ENCODE measurements around the gene FNTB. TPM values are rescaled to one million over a fixed set of nuclear protein-coding genes. Genes with fewer than 3 reads are reported as not detected.

Gene FNTB
- total RNA-seq, 2 donors from 2014 or later, result 13.4 to 30.9 TPM

GRCh38 chr14:65000898-65001591 is 14.3 kb downstream of the FNTB start:
- Mint-ChIP-seq H3K4me1 (ENCODE audit: low read depth in 2 of 2) (peaks cover 6 to 16% of the 10 kb centered on the region in 2 donors), H3K36me3 (no peaks in the 10 kb centered on the region), H3K4me3 (no peak overlapping the region), H3K27ac (no peak overlapping the region), H3K27me3 (no peaks in the 10 kb centered on the region), H3K9me3 (no peaks in the 10 kb centered on the region)
- no peak for ATAC-seq
- DNase-seq (ENCODE audit: low spot score), result no peak

GRCh38 chr14:65001723-65002122 is 15.0 kb downstream of the FNTB start:
- no peak for DNase-seq (ENCODE audit: low spot score)
- Mint-ChIP-seq H3K27ac (no peak overlapping the region), H3K36me3 (no peaks in the 10 kb centered on the region), H3K27me3 (no peaks in the 10 kb centered on the region), H3K9me3 (no peaks in the 10 kb centered on the region), H3K4me1 (ENCODE audit: low read depth in 2 of 2) (peaks cover 6 to 16% of the 10 kb centered on the region in 2 donors), H3K4me3 (no peak overlapping the region)
- no peak for ATAC-seq

- H3K27ac Mint-ChIP-seq, result no peak overlapping the region
Observed at GRCh38 chr14:65002586-65003210, 16.0 kb downstream of the FNTB start.

GRCh38 chr14:65003394-65003793 is 16.7 kb downstream of the FNTB start:
- no peak overlapping the region for H3K4me3 Mint-ChIP-seq
- ATAC-seq (no peak), DNase-seq (ENCODE audit: low spot score) (no peak)
- H3K4me1 Mint-ChIP-seq (ENCODE audit: low read depth in 2 of 2), result peaks cover 3 to 11% of the 10 kb centered on the region in 2 donors
- no peaks in the 10 kb centered on the region for H3K9me3 Mint-ChIP-seq
- H3K27me3 Mint-ChIP-seq, result no peaks in the 10 kb centered on the region
- no peaks in the 10 kb centered on the region for H3K36me3 Mint-ChIP-seq
- H3K27ac Mint-ChIP-seq, result no peak overlapping the region

More at GRCh38 chr14:65002586-65003210, 16.0 kb downstream of the FNTB start:
- DNase-seq (ENCODE audit: low spot score), result no peak
- no peaks in the 10 kb centered on the region for H3K36me3 Mint-ChIP-seq
- H3K4me1 Mint-ChIP-seq (ENCODE audit: low read depth in 2 of 2), result peaks cover 3 to 11% of the 10 kb centered on the region in 2 donors
- H3K4me3 Mint-ChIP-seq, result peak overlapping the region; percentile 0
- no peaks in the 10 kb centered on the region for H3K27me3 Mint-ChIP-seq
- no peak for ATAC-seq
- no peaks in the 10 kb centered on the region for H3K9me3 Mint-ChIP-seq

GRCh38 chr14:65006261-65006721 is 19.6 kb downstream of the FNTB start:
- Mint-ChIP-seq H3K9me3 (no peaks in the 10 kb centered on the region), H3K27ac (peak overlapping the region in 1 of 2 donors; percentile 39), H3K4me3 (no peak overlapping the region), H3K4me1 (ENCODE audit: low read depth in 2 of 2) (peaks cover 3 to 11% of the 10 kb centered on the region in 2 donors), H3K36me3 (no peaks in the 10 kb centered on the region), H3K27me3 (no peaks in the 10 kb centered on the region)
- DNase-seq (ENCODE audit: low spot score) (no peak), ATAC-seq (no peak)

- H3K4me3 Mint-ChIP-seq, result no peak overlapping the region
- no peaks in the 10 kb centered on the region for H3K27me3 Mint-ChIP-seq
- no peak overlapping the region for H3K27ac Mint-ChIP-seq
- no peak for ATAC-seq
- no peak for DNase-seq (ENCODE audit: low spot score)
- no peaks in the 10 kb centered on the region for H3K9me3 Mint-ChIP-seq
- peaks cover 3 to 11% of the 10 kb centered on the region in 2 donors for H3K4me1 Mint-ChIP-seq (ENCODE audit: low read depth in 2 of 2)
- no peaks in the 10 kb centered on the region for H3K36me3 Mint-ChIP-seq
Observed at GRCh38 chr14:65007202-65007601, 20.5 kb downstream of the FNTB start.

GRCh38 chr14:65010211-65010931 is 23.7 kb downstream of the FNTB start:
- no peak for DNase-seq (ENCODE audit: low spot score)
- H3K4me1 Mint-ChIP-seq (ENCODE audit: low read depth in 2 of 2), result no peaks in the 10 kb centered on the region
- H3K36me3 Mint-ChIP-seq, result no peaks in the 10 kb centered on the region
- H3K27ac Mint-ChIP-seq, result no peak overlapping the region
- no peak for ATAC-seq
- H3K27me3 Mint-ChIP-seq, result no peaks in the 10 kb centered on the region
- H3K9me3 Mint-ChIP-seq, result no peaks in the 10 kb centered on the region
- no peak overlapping the region for H3K4me3 Mint-ChIP-seq

- H3K9me3 Mint-ChIP-seq, result no peaks in the 10 kb centered on the region
- peaks cover 8% of the 10 kb centered on the region for H3K36me3 Mint-ChIP-seq
- DNase-seq (ENCODE audit: low spot score) (no peak), ATAC-seq (no peak)
- no peak overlapping the region for H3K4me3 Mint-ChIP-seq
- H3K27ac Mint-ChIP-seq, result no peak overlapping the region
- no peaks in the 10 kb centered on the region for H3K27me3 Mint-ChIP-seq
- no peaks in the 10 kb centered on the region for H3K4me1 Mint-ChIP-seq (ENCODE audit: low read depth in 2 of 2)
Observed at GRCh38 chr14:65011538-65011937, 24.8 kb downstream of the FNTB start.

- DNase-seq (ENCODE audit: low spot score) (no peak), ATAC-seq (no peak)
- Mint-ChIP-seq H3K27me3 (no peaks in the 10 kb centered on the region), H3K9me3 (no peaks in the 10 kb centered on the region), H3K36me3 (peaks cover 9% of the 10 kb centered on the region), H3K27ac (no peak overlapping the region), H3K4me1 (ENCODE audit: low read depth in 2 of 2) (no peaks in the 10 kb centered on the region), H3K4me3 (no peak overlapping the region)
Observed at GRCh38 chr14:65012353-65012752, 25.7 kb downstream of the FNTB start.

GRCh38 chr14:65015391-65015790 is 28.7 kb downstream of the FNTB start:
- no peaks in the 10 kb centered on the region for H3K9me3 Mint-ChIP-seq
- ATAC-seq (no peak), DNase-seq (ENCODE audit: low spot score) (no peak)
- H3K27ac Mint-ChIP-seq, result no peak overlapping the region
- peaks cover 4 to 5% of the 10 kb centered on the region in 2 donors for H3K4me1 Mint-ChIP-seq (ENCODE audit: low read depth in 2 of 2)
- no peaks in the 10 kb centered on the region for H3K27me3 Mint-ChIP-seq
- H3K36me3 Mint-ChIP-seq, result peaks cover 9% of the 10 kb centered on the region
- H3K4me3 Mint-ChIP-seq, result no peak overlapping the region

- H3K27ac Mint-ChIP-seq, result peak overlapping the region in 1 of 2 donors; percentile 33
- no peak overlapping the region for H3K4me3 Mint-ChIP-seq
- no peaks in the 10 kb centered on the region for H3K9me3 Mint-ChIP-seq
- DNase-seq (ENCODE audit: low spot score), result no peak
- peaks cover 4 to 5% of the 10 kb centered on the region in 2 donors for H3K4me1 Mint-ChIP-seq (ENCODE audit: low read depth in 2 of 2)
- peaks cover 9% of the 10 kb centered on the region for H3K36me3 Mint-ChIP-seq
- no peak for ATAC-seq
- H3K27me3 Mint-ChIP-seq, result no peaks in the 10 kb centered on the region
Observed at GRCh38 chr14:65016471-65016870, 29.8 kb downstream of the FNTB start.

GRCh38 chr14:65019944-65020566 is 33.4 kb downstream of the FNTB start:
- Mint-ChIP-seq H3K4me1 (ENCODE audit: low read depth in 2 of 2) (peaks cover 4 to 5% of the 10 kb centered on the region in 2 donors), H3K27me3 (no peaks in the 10 kb centered on the region), H3K36me3 (peaks cover 9% of the 10 kb centered on the region), H3K9me3 (no peaks in the 10 kb centered on the region), H3K4me3 (no peak overlapping the region), H3K27ac (no peak overlapping the region)
- ATAC-seq (peak in 1 of 2 donors; percentile 58), DNase-seq (ENCODE audit: low spot score) (no peak)

GRCh38 chr14:65024957-65025356 is 38.3 kb downstream of the FNTB start:
- Mint-ChIP-seq H3K36me3 (peaks cover 6% of the 10 kb centered on the region), H3K4me3 (no peak overlapping the region), H3K9me3 (no peaks in the 10 kb centered on the region), H3K27ac (no peak overlapping the region), H3K4me1 (ENCODE audit: low read depth in 2 of 2) (peaks cover 1 to 2% of the 10 kb centered on the region in 2 donors), H3K27me3 (no peaks in the 10 kb centered on the region)
- ATAC-seq (no peak), DNase-seq (ENCODE audit: low spot score) (no peak)

Data from natural killer cell treated with Interleukin-12 subunit alpha and Interleukin-12 subunit beta and Interleukin-15 and Interleukin-18, amount 100 ng/mL, for 72 hours (primary cell).